ENCODE data around the gene MYCN. TPM values are rescaled to one million over a fixed set of nuclear protein-coding genes. Genes with fewer than 3 reads are reported as not detected.
"Not testable (repeated sequence)": the region's sequence is repeated elsewhere in the genome, so short reads cannot be mapped to it uniquely, and the experiment has no call there.

Gene MYCN
- total and polyA plus RNA-seq, 2 of the 4 experiments (the other 2 are of a cell fraction) = not detected

DNA sequence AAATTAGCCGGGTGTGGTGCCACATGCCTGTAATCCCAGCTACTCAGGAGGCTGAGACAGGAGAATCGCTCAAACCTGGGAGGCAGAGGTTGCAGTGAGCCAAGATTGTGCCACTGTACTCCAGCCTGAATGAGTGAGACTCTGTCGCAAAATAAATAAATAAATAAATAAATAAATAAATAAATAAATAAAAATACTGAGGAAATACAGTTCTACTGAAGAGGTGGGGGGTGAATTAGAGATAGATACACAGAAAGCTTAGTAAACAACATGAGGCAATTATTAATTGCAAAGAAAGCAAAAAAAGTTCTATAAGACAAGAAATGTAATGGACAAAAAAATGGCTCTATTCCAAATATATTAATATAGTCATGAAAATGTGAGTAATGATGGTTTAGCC lies 29.1 kb upstream of the MYCN start:
- H3K4ac ChIP-seq (ENCODE audit: low read depth, low read length); H3K9me1 ChIP-seq (ENCODE audit: insufficient read depth, low read length); H2AK5ac ChIP-seq (ENCODE audit: low read depth, low read length); DNase-seq; H3K4me3 ChIP-seq (ENCODE audit: insufficient read depth, low read depth, low read length); BruUV-seq (replicated peaks); H3K23ac ChIP-seq (ENCODE audit: low read depth, low read length); H3K14ac ChIP-seq (replicated peaks; ENCODE audit: low read depth, low read length); intact Hi-C loops (cut with micrococcal nuclease); H3K18ac ChIP-seq (ENCODE audit: low read depth, low read length); H2BK5ac ChIP-seq (ENCODE audit: low read depth, low read length, poor library complexity, severe bottlenecking); H3K4me2 ChIP-seq (ENCODE audit: low read depth, low read length); H3K27me3 ChIP-seq (ENCODE audit: control insufficient read depth, insufficient read depth, low read length); H3K27ac ChIP-seq (ENCODE audit: insufficient read depth, low read length); H3K56ac ChIP-seq (ENCODE audit: extremely low read depth, insufficient read depth, low read length); H2BK15ac ChIP-seq (ENCODE audit: low read depth, low read length); in situ Hi-C loops (cut with MboI; ENCODE audit: low sequenced_read_pairs); ATAC-seq (ENCODE audit: low read depth); H2BK20ac ChIP-seq (ENCODE audit: low read depth, low read length); POLR2A ChIA-PET (ENCODE audit: unreplicated experiment); H3K4me1 ChIP-seq (ENCODE audit: control insufficient read depth, insufficient read depth, low read length); H3K79me1 ChIP-seq (ENCODE audit: low read depth in 1 of 2, low read length in 2 of 2); H2AFZ ChIP-seq (replicated peaks; ENCODE audit: low read length, poor library complexity); H4K91ac ChIP-seq (ENCODE audit: insufficient read depth, low read depth, low read length); H3K36me3 ChIP-seq (ENCODE audit: control insufficient read depth, insufficient read depth, low read length); H4K8ac ChIP-seq (ENCODE audit: low read depth in 2 of 2, low read length in 2 of 2); H2BK120ac ChIP-seq (ENCODE audit: low read depth, low read length); CTCF ChIA-PET; H4K5ac ChIP-seq (ENCODE audit: low read depth, low read length); dilution Hi-C loops (cut with HindIII; ENCODE audit: low sequenced_read_pairs, unreplicated experiment); H4K20me1 ChIP-seq (ENCODE audit: insufficient read depth, low read length); H2AK9ac ChIP-seq (replicated peaks; ENCODE audit: low read depth, low read length, poor library complexity); H3K9ac ChIP-seq (ENCODE audit: low read depth, low read length): not testable (repeated sequence)
- peaks cover 13% of the 10 kb centered on the region for H3K9me3 ChIP-seq (ENCODE audit: control insufficient read depth, insufficient read depth, low read length)
- WGBS, 2 experiments (ENCODE audit: extremely low coverage in 2 of 2, insufficient read length in 1 of 2) = no CpG with 5 or more reads among the region's 3 CpGs
